Peyer's patch (tissue), 4 donors: ENCODE results near the gene TTYH3. TPM values are rescaled to one million over a fixed set of nuclear protein-coding genes. Genes with fewer than 3 reads are reported as not detected.

Experiments
- DNase-seq, 3 donors: peaks; one replicate each; pipeline ENCODE4 v3.0.0-alpha.2; 2017 to 2019
- H3K27ac ChIP-seq, 4 donors: fragments of 200-600 bp; sonication (generic); one replicate each; pipeline ENCODE4 v1.5.1; 2016 to 2019
- H3K27me3 ChIP-seq, 2 donors: fragments of 200-600 bp; sonication (generic); one replicate each; pipeline ENCODE4 v1.5.1; 2019
- H3K36me3 ChIP-seq, 3 donors: fragments of 200-600 bp; sonication (generic); one replicate each; pipeline ENCODE4 v1.5.1; 2016 to 2019
- H3K4me1 ChIP-seq, 4 donors: fragments of 200-600 bp; sonication (generic); one replicate each; pipeline ENCODE4 v1.5.1; 2016 to 2019
- H3K4me3 ChIP-seq, 4 donors: fragments of 200-600 bp; sonication (generic); 1 replicate in 3 of 4; 2 replicates in 1 of 4; pipeline ENCODE4 v1.5.1; 2016 to 2019; ENCODE audit warnings: mild to moderate bottlenecking in 1 of 4
- H3K9me3 ChIP-seq, 4 donors: fragments of 200-600 bp; sonication (generic); one replicate each; pipeline ENCODE4 v1.5.1; 2016 to 2019; ENCODE audit warnings: mild to moderate bottlenecking in 1 of 4
- POLR2A ChIP-seq, 2 donors: fragments of 450-650 bp; IDR thresholded peaks; one replicate each; pipeline ENCODE4 v1.5.1; 2017; ENCODE audit warnings: antibody characterized with exemption in 2 of 2, mild to moderate bottlenecking in 2 of 2, moderate library complexity in 2 of 2
- total RNA-seq, 4 donors: library from RNA; depleted of rRNA; stranded (reverse); fragments of >200 nt; gene quantifications; one replicate each; pipeline ENCODE4 v1.1.0, GENCODE V29; 2016
- TF ChIP-seq, protein P1 (sequence below), 6 experiments: fragments of 450-650 bp in 4 of 6; fragments of 200-600 bp in 2 of 6; sonication (generic) in 1 of 6; IDR thresholded peaks; one replicate each; pipeline ENCODE4 v1.5.1; 2017 to 2019; ENCODE audit warnings: antibody characterized with exemption in 6 of 6, mild to moderate bottlenecking in 3 of 6, moderate library complexity in 1 of 6

Gene TTYH3
- total RNA-seq, 4 donors from 2014 or later, result 61.8 to 99.9 (median 83.4) TPM

- Histone ChIP-seq H3K27ac (peak overlapping the region in 3 of 4 donors; percentile 67 to 94 (median 89)), H3K4me3 (peak overlapping the region in 2 of 4 donors; percentile 10 to 27), H3K9me3 (no peaks in the 10 kb centered on the region), H3K4me1 (peaks cover 0 to 52% (median 14%) of the 10 kb centered on the region in 4 donors), H3K27me3 (no peaks in the 10 kb centered on the region), H3K36me3 (no peaks in the 10 kb centered on the region)
- TF ChIP-seq POLR2A (IDR thresholded peaks at IDR 0.05), result peak; percentile 52 to 64
- TF ChIP-seq, protein P1, sequence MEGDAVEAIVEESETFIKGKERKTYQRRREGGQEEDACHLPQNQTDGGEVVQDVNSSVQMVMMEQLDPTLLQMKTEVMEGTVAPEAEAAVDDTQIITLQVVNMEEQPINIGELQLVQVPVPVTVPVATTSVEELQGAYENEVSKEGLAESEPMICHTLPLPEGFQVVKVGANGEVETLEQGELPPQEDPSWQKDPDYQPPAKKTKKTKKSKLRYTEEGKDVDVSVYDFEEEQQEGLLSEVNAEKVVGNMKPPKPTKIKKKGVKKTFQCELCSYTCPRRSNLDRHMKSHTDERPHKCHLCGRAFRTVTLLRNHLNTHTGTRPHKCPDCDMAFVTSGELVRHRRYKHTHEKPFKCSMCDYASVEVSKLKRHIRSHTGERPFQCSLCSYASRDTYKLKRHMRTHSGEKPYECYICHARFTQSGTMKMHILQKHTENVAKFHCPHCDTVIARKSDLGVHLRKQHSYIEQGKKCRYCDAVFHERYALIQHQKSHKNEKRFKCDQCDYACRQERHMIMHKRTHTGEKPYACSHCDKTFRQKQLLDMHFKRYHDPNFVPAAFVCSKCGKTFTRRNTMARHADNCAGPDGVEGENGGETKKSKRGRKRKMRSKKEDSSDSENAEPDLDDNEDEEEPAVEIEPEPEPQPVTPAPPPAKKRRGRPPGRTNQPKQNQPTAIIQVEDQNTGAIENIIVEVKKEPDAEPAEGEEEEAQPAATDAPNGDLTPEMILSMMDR (IDR thresholded peaks at IDR 0.05), result peak in 1 of 6 experiments; percentile 6
- peak in 2 of 3 donors; percentile 87 to 88 for DNase-seq
Observed at GRCh38 chr7:2622869-2623697, 8.7 kb upstream of the TTYH3 start.

GRCh38 chr7:2623698-2624014 lies 8.1 kb upstream of the TTYH3 start:
- Histone ChIP-seq H3K36me3 (no peaks in the 10 kb centered on the region), H3K27me3 (no peaks in the 10 kb centered on the region), H3K4me3 (no peak overlapping the region), H3K4me1 (peaks cover 0 to 50% (median 14%) of the 10 kb centered on the region in 4 donors), H3K9me3 (no peaks in the 10 kb centered on the region), H3K27ac (peak overlapping the region in 3 of 4 donors; percentile 64 to 94 (median 89))
- DNase-seq, result no peak
- TF ChIP-seq, protein P1 (IDR thresholded peaks at IDR 0.05), result no peak
- no peak for TF ChIP-seq POLR2A (IDR thresholded peaks at IDR 0.05)

DNA sequence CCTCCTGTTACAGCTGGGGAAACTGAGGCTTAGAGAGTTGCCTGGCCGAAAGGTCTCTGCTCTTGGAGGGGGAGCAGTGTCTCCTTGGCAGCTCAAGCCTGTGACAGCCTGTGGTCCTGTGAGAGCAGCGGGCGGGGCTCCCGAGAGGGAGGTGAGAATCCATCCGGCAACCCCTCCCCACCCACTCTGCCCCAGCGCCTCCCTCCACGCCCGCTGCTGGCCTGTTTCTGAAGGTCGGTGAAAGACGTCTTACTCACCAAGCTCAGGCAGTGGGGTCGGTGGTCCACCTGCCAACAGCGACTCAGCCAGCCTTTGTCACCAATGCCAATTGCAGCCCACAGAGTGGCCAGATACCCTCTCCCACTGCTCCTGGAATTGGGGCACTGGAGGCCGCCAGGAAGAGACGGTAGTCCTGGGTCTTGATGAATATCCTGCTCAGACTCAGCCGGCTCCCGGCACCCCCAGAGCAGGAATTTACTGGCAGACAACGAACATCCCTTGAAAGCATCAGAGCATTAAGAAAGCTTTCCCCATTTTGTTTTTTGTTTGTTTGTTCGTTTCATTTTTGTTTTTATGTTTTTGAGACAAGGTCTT lies 7.4 kb upstream of the TTYH3 start:
- peak in 1 of 3 donors; percentile 74 for DNase-seq
- H3K27ac ChIP-seq, result peak overlapping the region in 2 of 4 donors; percentile 89 to 94

DNA sequence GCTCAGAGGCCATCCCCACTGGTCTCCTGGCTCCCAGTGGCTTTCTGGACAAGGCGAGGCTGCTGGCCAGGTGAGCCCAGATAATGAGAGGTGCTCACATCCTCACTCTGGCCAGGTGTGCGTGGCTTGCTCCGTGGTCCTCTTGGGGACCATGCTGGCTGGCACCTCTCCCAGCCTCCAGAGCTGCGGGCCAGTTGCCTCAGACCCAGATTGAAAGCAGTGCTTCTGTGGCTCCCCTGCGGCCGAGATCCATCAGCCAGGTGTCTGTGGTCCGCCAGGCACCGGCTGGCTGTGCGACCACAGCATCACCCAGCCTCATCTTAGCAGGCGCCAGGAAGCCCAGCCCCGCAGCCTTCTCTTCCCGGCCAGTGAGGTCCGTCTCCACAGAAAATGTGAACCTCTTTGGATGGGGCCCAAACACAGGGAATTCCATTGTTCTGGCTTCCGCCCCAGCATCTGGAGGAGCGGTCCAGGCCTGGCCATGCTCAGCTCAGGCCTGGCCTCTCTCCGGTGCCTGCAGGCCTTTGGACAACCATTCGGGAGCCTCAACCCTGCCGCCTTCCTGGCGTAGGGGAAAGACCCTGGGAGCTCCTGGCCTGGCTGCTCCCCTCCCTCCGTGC lies 5.2 kb upstream of the TTYH3 start:
- Histone ChIP-seq H3K27me3 (no peaks in the 10 kb centered on the region), H3K27ac (peak overlapping the region in 1 of 4 donors; percentile 5), H3K4me1 (peaks cover 3 to 61% (median 18%) of the 10 kb centered on the region in 4 donors), H3K9me3 (no peaks in the 10 kb centered on the region), H3K4me3 (no peak overlapping the region), H3K36me3 (no peaks in the 10 kb centered on the region)
- TF ChIP-seq POLR2A (IDR thresholded peaks at IDR 0.05), result no peak
- TF ChIP-seq, protein P1 (IDR thresholded peaks at IDR 0.05), result no peak
- DNase-seq, result no peak

More for the DNA sequence above, 7.4 kb upstream of the TTYH3 start:
- peaks cover 0 to 52% (median 14%) of the 10 kb centered on the region in 4 donors for H3K4me1 ChIP-seq
- no peaks in the 10 kb centered on the region for H3K9me3 ChIP-seq
- no peaks in the 10 kb centered on the region for H3K27me3 ChIP-seq
- TF ChIP-seq, protein P1 (IDR thresholded peaks at IDR 0.05), result no peak
- TF ChIP-seq POLR2A (IDR thresholded peaks at IDR 0.05), result peak in 1 of 2 donors; percentile 21
- H3K4me3 ChIP-seq, result no peak overlapping the region
- H3K36me3 ChIP-seq, result no peaks in the 10 kb centered on the region

DNA sequence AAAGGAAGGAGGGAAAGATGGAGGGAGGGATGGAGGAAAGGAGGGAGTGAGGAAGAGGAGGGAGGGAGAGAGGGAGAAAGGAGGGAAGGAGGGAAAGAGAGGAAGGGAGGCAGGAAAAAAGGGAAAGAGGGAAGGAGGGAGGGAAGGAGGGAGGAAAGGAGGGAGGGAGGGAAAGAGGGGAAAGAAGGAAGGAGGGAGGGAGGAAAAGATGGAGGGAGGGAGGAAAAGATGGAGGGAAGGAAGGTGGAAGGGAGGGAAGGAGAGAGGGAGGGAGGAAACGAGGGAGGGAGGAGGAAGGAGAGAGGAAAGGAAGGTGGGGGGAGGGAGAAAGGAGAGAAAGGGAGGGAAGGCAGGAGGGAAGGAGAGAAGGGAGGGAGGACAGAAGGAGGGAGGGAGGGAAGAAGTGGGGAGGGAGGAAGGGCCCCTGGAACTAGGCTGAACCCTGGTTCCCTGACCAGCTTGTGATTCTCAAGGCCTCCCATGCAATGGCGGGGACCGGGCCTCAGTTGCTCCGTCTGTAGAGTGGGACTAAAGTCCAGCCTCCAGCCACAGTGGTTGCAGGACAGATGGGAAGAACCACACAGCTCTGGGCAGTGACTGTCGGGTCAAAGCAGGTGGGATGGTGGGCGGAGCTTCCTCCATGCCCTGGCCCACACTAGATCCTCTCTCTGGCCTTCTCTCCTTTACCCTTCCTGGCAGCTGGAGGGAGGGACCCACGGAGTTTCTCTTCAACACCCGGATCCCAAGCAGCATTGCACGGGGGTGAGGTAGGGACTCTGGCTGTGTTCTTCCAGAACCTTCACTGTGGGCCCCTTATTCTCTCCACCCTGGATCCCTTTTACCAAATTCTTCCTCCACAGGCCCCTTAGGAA lies 4.3 kb upstream of the TTYH3 start:
- no peak overlapping the region for H3K4me3 ChIP-seq
- DNase-seq, result no peak
- no peak for TF ChIP-seq POLR2A (IDR thresholded peaks at IDR 0.05)
- TF ChIP-seq, protein P1 (IDR thresholded peaks at IDR 0.05), result no peak
- H3K9me3 ChIP-seq, result no peaks in the 10 kb centered on the region
- H3K4me1 ChIP-seq, result peaks cover 0 to 52% (median 15%) of the 10 kb centered on the region in 4 donors
- H3K27ac ChIP-seq, result peak overlapping the region in 1 of 4 donors; percentile 5
- H3K27me3 ChIP-seq, result no peaks in the 10 kb centered on the region
- H3K36me3 ChIP-seq, result no peaks in the 10 kb centered on the region
